Gastroesophageal sphincter (tissue), 3 donors: ENCODE results near the gene SCT.

Source experiments
- CTCF ChIP-seq, 4 experiments: fragments of 200-600 bp in 2 of 4; fragments of 450-650 bp in 2 of 4; sonication (generic) in 1 of 4; IDR thresholded peaks; one replicate each; pipeline ENCODE4 v1.5.1; 2017 to 2019; ENCODE audit warnings: antibody characterized with exemption in 4 of 4, mild to moderate bottlenecking in 2 of 4, moderate library complexity in 2 of 4
- POLR2AphosphoS5 ChIP-seq: sonication (generic); formaldehyde crosslinking; IDR thresholded peaks from one replicate; pipeline ENCODE4 v1.6.1; 2017; ENCODE audit warnings: antibody characterized with exemption

- TF ChIP-seq CTCF (IDR thresholded peaks at IDR 0.05) (no peak), POLR2AphosphoS5 (no peak)
These were observed 18.2 kb downstream of the SCT start for GRCh38 chr11:608791-609251.
